Tibial artery (tissue), 4 donors: ENCODE data around the gene RASL11A.
A peak's percentile ranks its signal among the peaks of the same experiment; 100 is the strongest.

ENCODE experiments used
- DNase-seq, 2 donors: peaks; one replicate each; pipeline ENCODE4 v3.0.0-alpha.2; 2019
- H3K27ac ChIP-seq, 2 donors: fragments of 200-600 bp; sonication (generic) in 1 of 2; 1 replicate in 1 of 2; 2 replicates in 1 of 2; pipeline ENCODE4 v1.5.1; 2018 to 2019; ENCODE audit warnings: mild to moderate bottlenecking in 1 of 2
- H3K27me3 ChIP-seq, 2 donors: fragments of 200-600 bp; sonication (generic) in 1 of 2; one replicate each; pipeline versions ENCODE4 v1.5.1 to v1.6.0; 2016 to 2019
- H3K36me3 ChIP-seq, 3 donors: fragments of 200-600 bp; sonication (generic) in 2 of 3; one replicate each; pipeline ENCODE4 v1.5.1; 2016 to 2019; ENCODE audit warnings: mild to moderate bottlenecking in 2 of 3
- H3K4me1 ChIP-seq, 4 donors: fragments of 200-600 bp; sonication (generic) in 2 of 4; 1 replicate in 3 of 4; 2 replicates in 1 of 4; pipeline ENCODE4 v1.5.1; 2016 to 2019
- H3K4me3 ChIP-seq, 2 donors: fragments of 200-600 bp; sonication (generic) in 1 of 2; 1 replicate in 1 of 2; 2 replicates in 1 of 2; pipeline ENCODE4 v1.5.1; 2018 to 2019; ENCODE audit warnings: mild to moderate bottlenecking in 2 of 2
- H3K9me3 ChIP-seq, 3 donors: fragments of 200-600 bp; sonication (generic) in 1 of 3; one replicate each; pipeline ENCODE4 v1.5.1; 2016 to 2019
- intact Hi-C: fragments of 100-400 bp; cut with DNase I; formaldehyde crosslinking; loops from one replicate; pipeline ENCODE4 v1.15.0; 2023; ENCODE audit warnings: low total_unique reads
- TF ChIP-seq, protein P1 (sequence below), 2 experiments: fragments of 200-600 bp in 1 of 2; fragments of 450-650 bp in 1 of 2; IDR thresholded peaks; one replicate each; pipeline ENCODE4 v1.5.1; 2017 to 2019; ENCODE audit warnings: antibody characterized with exemption in 2 of 2, mild to moderate bottlenecking in 1 of 2, moderate library complexity in 1 of 2

Gene RASL11A

DNA sequence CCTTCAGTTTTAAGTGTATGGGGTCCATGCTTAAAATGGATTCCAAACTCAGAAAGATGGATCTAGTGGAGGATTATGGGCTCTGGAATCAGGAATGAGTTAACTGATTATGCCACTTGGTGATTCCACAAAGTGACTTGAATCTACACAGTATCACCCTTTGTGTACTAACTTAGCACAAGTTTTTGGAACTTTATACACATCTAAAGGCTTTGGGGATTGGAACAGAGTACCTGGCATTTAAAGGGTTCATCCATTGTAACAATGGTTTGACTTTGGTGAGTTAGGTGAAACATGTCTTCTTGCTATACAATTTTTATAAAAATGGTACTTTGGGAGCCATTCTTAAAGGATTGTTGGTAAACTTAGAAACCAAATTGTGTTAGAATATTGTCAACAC is 18.2 kb upstream of the RASL11A start:
- H3K4me3 ChIP-seq = peak overlapping the region; percentile 73 to 93
- intact Hi-C loops = loop anchor here (5.0 kb wide), 1 partner anchor 80 kb away; the partner anchor contains the start of gene USP12
- no peaks in the 10 kb centered on the region for H3K27me3 ChIP-seq
- peaks cover 25 to 32% (median 29%) of the 10 kb centered on the region in 3 donors for H3K36me3 ChIP-seq
- H3K4me1 ChIP-seq = peaks cover 0 to 40% (median 29%) of the 10 kb centered on the region in 4 donors
- peak overlapping the region; percentile 94 to 95 for H3K27ac ChIP-seq
- H3K9me3 ChIP-seq = no peaks in the 10 kb centered on the region
- TF ChIP-seq, protein P1, sequence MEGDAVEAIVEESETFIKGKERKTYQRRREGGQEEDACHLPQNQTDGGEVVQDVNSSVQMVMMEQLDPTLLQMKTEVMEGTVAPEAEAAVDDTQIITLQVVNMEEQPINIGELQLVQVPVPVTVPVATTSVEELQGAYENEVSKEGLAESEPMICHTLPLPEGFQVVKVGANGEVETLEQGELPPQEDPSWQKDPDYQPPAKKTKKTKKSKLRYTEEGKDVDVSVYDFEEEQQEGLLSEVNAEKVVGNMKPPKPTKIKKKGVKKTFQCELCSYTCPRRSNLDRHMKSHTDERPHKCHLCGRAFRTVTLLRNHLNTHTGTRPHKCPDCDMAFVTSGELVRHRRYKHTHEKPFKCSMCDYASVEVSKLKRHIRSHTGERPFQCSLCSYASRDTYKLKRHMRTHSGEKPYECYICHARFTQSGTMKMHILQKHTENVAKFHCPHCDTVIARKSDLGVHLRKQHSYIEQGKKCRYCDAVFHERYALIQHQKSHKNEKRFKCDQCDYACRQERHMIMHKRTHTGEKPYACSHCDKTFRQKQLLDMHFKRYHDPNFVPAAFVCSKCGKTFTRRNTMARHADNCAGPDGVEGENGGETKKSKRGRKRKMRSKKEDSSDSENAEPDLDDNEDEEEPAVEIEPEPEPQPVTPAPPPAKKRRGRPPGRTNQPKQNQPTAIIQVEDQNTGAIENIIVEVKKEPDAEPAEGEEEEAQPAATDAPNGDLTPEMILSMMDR (IDR thresholded peaks at IDR 0.05) = no peak
- DNase-seq = no peak

DNA sequence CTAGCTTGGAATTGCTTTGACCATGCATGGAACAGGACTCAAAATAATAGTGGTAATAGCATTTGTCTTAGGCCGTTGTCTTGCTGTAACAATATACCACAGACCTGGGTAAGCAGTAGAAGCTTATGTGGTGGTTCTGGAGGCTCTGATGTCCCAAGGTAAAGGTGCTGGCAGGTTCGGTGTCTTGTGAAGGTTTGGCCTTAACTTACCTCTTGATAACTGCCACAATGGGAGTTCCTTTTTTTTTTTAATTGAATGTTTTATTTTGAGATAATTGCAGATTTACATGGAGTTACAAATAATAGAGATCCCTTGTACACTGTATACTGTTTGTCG is 13.4 kb upstream of the RASL11A start:
- no peaks in the 10 kb centered on the region for H3K9me3 ChIP-seq
- H3K4me1 ChIP-seq = peaks cover 0 to 35% (median 25%) of the 10 kb centered on the region in 4 donors
- H3K27ac ChIP-seq = no peak overlapping the region
- no peaks in the 10 kb centered on the region for H3K27me3 ChIP-seq
- DNase-seq = no peak
- peaks cover 40 to 65% (median 41%) of the 10 kb centered on the region in 3 donors for H3K36me3 ChIP-seq
- H3K4me3 ChIP-seq = no peak overlapping the region
- intact Hi-C loops = no loop called here
- TF ChIP-seq, protein P1 (IDR thresholded peaks at IDR 0.05) = no peak

DNA sequence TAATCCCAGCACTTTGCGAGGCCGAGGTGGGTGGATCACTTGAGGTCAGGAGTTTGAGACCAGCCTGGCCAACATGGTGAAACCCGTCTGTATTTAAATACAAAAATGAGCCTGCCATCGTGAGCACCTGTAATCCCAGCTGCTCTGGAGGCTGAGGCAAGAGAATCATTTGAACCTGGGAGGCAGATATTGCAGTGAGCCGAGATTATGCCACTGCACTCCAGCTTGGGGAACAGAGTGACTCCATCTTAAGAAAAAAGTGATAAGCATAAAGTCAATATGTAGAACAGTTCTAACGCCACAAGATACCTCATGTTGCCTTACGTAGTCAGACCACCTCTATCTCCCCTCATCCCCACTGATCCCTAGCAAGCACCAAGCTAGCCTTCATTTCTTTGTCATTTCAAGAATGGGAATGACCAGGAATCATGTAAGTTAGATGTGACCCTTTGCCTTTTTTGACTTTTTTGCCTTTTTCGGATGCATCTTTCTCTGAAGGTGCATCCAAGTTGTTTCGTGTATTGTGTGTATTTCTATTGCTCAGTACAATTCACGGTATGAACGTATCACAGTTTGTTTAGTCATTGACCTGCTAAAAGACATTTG is 12.9 kb upstream of the RASL11A start:
- intact Hi-C loops = no loop called here
- Histone ChIP-seq H3K4me1 (peaks cover 0 to 30% (median 20%) of the 10 kb centered on the region in 4 donors), H3K27ac (no peak overlapping the region), H3K36me3 (peaks cover 40 to 69% (median 46%) of the 10 kb centered on the region in 3 donors), H3K27me3 (no peaks in the 10 kb centered on the region), H3K9me3 (no peaks in the 10 kb centered on the region), H3K4me3 (no peak overlapping the region)
- TF ChIP-seq, protein P1 (IDR thresholded peaks at IDR 0.05) = no peak
- DNase-seq = no peak

DNA sequence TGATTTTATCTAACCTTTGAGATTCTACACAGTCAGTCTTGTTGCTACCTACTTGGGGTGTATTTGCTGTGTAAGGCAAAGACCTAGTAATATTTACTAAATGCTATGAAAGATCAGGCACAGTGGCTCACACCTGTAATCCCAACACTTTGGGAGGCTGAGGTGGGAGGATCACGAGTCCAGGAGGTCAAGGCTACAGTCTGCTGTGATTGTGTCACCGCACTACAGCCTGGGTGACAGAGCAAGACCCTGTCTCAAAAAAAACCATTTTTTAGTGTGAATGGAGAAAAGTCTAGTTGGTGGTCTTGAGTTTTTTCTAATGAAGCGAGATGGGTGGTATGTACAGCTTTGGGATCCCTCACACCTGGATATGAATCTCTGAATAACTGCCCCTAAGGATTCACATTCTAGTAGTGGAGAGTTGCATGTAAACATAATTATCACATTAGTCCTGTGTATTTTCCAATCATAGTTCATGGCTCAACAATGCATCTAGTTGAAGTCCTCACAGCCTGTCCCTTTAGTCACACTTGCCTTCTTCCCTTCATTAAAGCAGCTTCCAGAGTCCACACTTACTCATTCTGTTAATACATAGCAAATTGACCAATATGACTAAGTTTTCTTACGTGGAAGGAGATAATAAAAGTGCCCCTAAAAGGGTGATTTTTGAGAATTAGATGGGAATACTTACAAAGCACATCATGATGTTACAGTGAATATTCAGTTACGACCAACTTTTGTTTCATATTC is 11.8 kb upstream of the RASL11A start:
- H3K4me3 ChIP-seq = no peak overlapping the region
- TF ChIP-seq, protein P1 (IDR thresholded peaks at IDR 0.05) = no peak
- H3K4me1 ChIP-seq = peaks cover 0 to 19% (median 9%) of the 10 kb centered on the region in 4 donors
- DNase-seq = no peak
- peaks cover 40 to 69% (median 46%) of the 10 kb centered on the region in 3 donors for H3K36me3 ChIP-seq
- intact Hi-C loops = no loop called here
- H3K27ac ChIP-seq = no peak overlapping the region
- no peaks in the 10 kb centered on the region for H3K9me3 ChIP-seq
- no peaks in the 10 kb centered on the region for H3K27me3 ChIP-seq

DNA sequence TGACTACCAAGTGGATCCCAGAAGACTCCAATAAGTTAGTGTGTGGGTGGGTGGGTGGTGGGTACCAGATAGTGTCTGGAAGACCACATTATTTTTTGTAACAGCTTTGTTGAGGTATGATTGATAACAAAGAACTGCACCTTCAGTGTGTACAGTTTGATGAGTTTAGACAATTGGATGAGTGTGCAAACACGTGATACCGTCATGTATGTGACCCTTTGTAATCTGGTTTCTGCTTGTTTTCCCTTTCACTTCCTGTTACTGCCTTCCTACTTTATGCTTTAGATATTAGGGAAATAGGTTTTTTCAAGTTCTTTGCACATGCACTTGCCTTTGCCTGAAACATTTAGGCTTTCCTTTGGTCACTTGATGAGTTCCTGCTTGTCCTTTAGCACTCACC is 10.8 kb upstream of the RASL11A start:
- Histone ChIP-seq H3K27ac (no peak overlapping the region), H3K4me3 (no peak overlapping the region), H3K27me3 (no peaks in the 10 kb centered on the region), H3K36me3 (peaks cover 35 to 64% (median 40%) of the 10 kb centered on the region in 3 donors), H3K4me1 (peaks cover 0 to 9% (median 5%) of the 10 kb centered on the region in 4 donors), H3K9me3 (no peaks in the 10 kb centered on the region)
- intact Hi-C loops = no loop called here
- TF ChIP-seq, protein P1 (IDR thresholded peaks at IDR 0.05) = no peak
- no peak for DNase-seq
